ENCODE results near the gene ABR.
"Not testable (repeated sequence)": the region's sequence is repeated elsewhere in the genome, so short reads cannot be mapped to it uniquely, and the experiment has no call there.

ABR gene

GRCh38 chr17:1047879-1048470 is 131.8 kb downstream of the ABR start:
- DNase-seq (ENCODE audit: low spot score): no peak

GRCh38 chr17:1047177-1047878 is 132.5 kb downstream of the ABR start:
- DNase-seq (ENCODE audit: low spot score): no peak

- DNase-seq (ENCODE audit: low spot score): no peak
Observed at GRCh38 chr17:1045456-1045855, 134.3 kb downstream of the ABR start.

GRCh38 chr17:1044387-1045009 is 135.3 kb downstream of the ABR start:
- not testable (repeated sequence) for DNase-seq (ENCODE audit: low spot score)

- DNase-seq (ENCODE audit: low spot score): no peak
Observed at GRCh38 chr17:1043601-1044251, 136.1 kb downstream of the ABR start.

- DNase-seq (ENCODE audit: low spot score): no peak
Observed at GRCh38 chr17:1042486-1042885, 137.3 kb downstream of the ABR start.

- no peak for DNase-seq (ENCODE audit: low spot score)
Observed at GRCh38 chr17:1041746-1042145, 138.0 kb downstream of the ABR start.

- no peak for DNase-seq (ENCODE audit: low spot score)
Observed at GRCh38 chr17:1040216-1040600, 139.6 kb downstream of the ABR start.

GRCh38 chr17:1039511-1040215 is 140.1 kb downstream of the ABR start:
- DNase-seq (ENCODE audit: low spot score): no peak

GRCh38 chr17:1039123-1039507 is 140.7 kb downstream of the ABR start:
- DNase-seq (ENCODE audit: low spot score): no peak

- DNase-seq (ENCODE audit: low spot score): no peak
Observed at GRCh38 chr17:1038459-1039122, 141.2 kb downstream of the ABR start.

- no peak for DNase-seq (ENCODE audit: low spot score)
Observed at GRCh38 chr17:1037238-1037879, 142.4 kb downstream of the ABR start.

GRCh38 chr17:1036845-1037237 is 142.9 kb downstream of the ABR start:
- no peak for DNase-seq (ENCODE audit: low spot score)

GRCh38 chr17:1036171-1036844 is 143.5 kb downstream of the ABR start:
- no peak for DNase-seq (ENCODE audit: low spot score)

- no peak for DNase-seq (ENCODE audit: low spot score)
Observed at GRCh38 chr17:1035546-1036170, 144.1 kb downstream of the ABR start.

GRCh38 chr17:1034652-1035210 is 145.1 kb downstream of the ABR start:
- DNase-seq (ENCODE audit: low spot score): no peak

GRCh38 chr17:1033503-1033902 is 146.3 kb downstream of the ABR start:
- DNase-seq (ENCODE audit: low spot score): no peak

- no peak for DNase-seq (ENCODE audit: low spot score)
Observed at GRCh38 chr17:1032391-1032790, 147.4 kb downstream of the ABR start.

GRCh38 chr17:1031711-1032110 is 148.1 kb downstream of the ABR start:
- DNase-seq (ENCODE audit: low spot score): no peak

Measured in HuH-7 (cell line).